ENCODE measurements around the gene YIPF3.
"Not testable (repeated sequence)": the region's sequence is repeated elsewhere in the genome, so short reads cannot be mapped to it uniquely, and the experiment has no call there.

YIPF3 gene

DNA sequence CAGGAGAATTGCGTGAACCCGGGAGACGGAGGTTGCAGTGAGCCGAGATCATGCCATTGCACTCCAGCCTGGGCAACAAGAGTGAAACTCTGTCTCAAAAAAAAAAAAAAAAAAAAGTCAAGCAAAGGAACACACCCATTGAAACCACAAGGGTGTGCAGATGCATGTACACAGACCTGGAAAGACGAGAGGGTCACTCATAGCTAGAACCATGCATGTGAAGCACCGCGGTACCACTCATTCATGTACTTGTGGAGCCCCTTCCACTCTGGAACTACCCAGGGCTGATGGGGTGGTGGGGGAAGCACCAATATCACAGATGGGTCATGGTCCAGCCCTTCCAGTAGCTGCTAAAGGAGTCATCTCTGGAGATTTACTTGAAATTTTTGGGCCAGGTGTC lies 46.8 kb downstream of the YIPF3 start:
- TF ChIP-seq CTCF (IDR thresholded peaks at IDR 0.05): no peak
- Histone ChIP-seq H3K4me1 (ENCODE audit: control insufficient read depth in 1 of 2, insufficient read depth in 1 of 2, low read depth in 1 of 2, low read length in 1 of 2) (no peaks in the 10 kb centered on the region), H3K27ac (no peak overlapping the region), H3K9me3 (no peaks in the 10 kb centered on the region), H3K36me3 (no peaks in the 10 kb centered on the region), H3K4me3 (ENCODE audit: low read depth in 1 of 2, low read length in 1 of 2) (no peak overlapping the region), H3K27me3 (peaks cover 54% of the 10 kb centered on the region)

GRCh38 chr6:43468748-43469681 lies 47.7 kb downstream of the YIPF3 start:
- Histone ChIP-seq H3K9me3 (no peaks in the 10 kb centered on the region), H3K27ac (no peak overlapping the region), H3K4me1 (ENCODE audit: control insufficient read depth in 1 of 2, insufficient read depth in 1 of 2, low read depth in 1 of 2, low read length in 1 of 2) (no peaks in the 10 kb centered on the region), H3K4me3 (ENCODE audit: low read depth in 1 of 2, low read length in 1 of 2) (no peak overlapping the region), H3K27me3 (peaks cover 59% of the 10 kb centered on the region), H3K36me3 (no peaks in the 10 kb centered on the region)
- no peak for TF ChIP-seq CTCF (IDR thresholded peaks at IDR 0.05)

DNA sequence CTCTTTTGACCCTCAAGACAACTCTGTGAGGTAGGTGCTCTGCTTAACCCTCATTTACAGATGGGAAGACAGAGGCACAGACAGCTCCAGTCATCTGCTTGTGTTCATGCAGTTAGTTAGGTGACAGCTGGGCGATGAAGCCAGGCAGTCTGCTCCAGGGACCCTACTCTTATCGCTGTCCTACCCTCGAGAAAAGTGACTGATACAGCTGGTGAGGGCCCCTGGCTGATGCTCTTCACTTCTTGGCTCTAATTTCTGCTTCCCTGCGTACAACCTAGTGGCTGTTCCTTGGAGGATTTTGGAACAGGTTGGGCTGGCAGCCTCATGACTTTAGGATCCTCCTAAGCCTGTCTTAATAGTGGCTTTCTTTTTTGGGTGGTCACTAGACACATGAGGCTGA lies 48.5 kb downstream of the YIPF3 start:
- no peaks in the 10 kb centered on the region for H3K9me3 ChIP-seq
- H3K4me3 ChIP-seq (ENCODE audit: low read depth in 1 of 2, low read length in 1 of 2): no peak overlapping the region
- H3K27ac ChIP-seq: no peak overlapping the region
- H3K27me3 ChIP-seq: peaks cover 66% of the 10 kb centered on the region
- TF ChIP-seq CTCF (IDR thresholded peaks at IDR 0.05): no peak
- no peaks in the 10 kb centered on the region for H3K4me1 ChIP-seq (ENCODE audit: control insufficient read depth in 1 of 2, insufficient read depth in 1 of 2, low read depth in 1 of 2, low read length in 1 of 2)
- H3K36me3 ChIP-seq: no peaks in the 10 kb centered on the region

DNA sequence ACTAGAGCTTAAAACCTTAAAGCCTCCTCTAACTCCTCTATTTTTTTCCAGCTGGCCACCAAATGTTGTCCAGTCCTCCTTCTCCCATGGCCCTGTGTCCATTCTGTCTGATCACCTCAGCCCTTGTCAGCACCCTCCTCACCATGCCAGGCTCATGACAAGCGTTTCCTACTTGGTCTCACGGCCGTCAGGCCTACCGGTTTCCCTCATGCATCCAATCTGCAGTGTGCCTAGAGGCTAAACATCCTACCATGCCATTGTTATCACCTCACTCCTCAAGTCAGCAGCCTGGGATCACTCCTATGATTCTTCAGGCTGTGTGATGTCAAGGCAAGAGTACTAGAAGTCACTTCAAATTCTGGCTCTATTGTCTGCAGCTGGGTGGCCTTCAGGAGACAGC lies 49.0 kb downstream of the YIPF3 start:
- H3K27me3 ChIP-seq: peaks cover 71% of the 10 kb centered on the region
- no peak for TF ChIP-seq CTCF (IDR thresholded peaks at IDR 0.05)
- H3K9me3 ChIP-seq: no peaks in the 10 kb centered on the region
- no peaks in the 10 kb centered on the region for H3K4me1 ChIP-seq (ENCODE audit: control insufficient read depth in 1 of 2, insufficient read depth in 1 of 2, low read depth in 1 of 2, low read length in 1 of 2)
- H3K27ac ChIP-seq: no peak overlapping the region
- no peaks in the 10 kb centered on the region for H3K36me3 ChIP-seq
- H3K4me3 ChIP-seq (ENCODE audit: low read depth in 1 of 2, low read length in 1 of 2): no peak overlapping the region

DNA sequence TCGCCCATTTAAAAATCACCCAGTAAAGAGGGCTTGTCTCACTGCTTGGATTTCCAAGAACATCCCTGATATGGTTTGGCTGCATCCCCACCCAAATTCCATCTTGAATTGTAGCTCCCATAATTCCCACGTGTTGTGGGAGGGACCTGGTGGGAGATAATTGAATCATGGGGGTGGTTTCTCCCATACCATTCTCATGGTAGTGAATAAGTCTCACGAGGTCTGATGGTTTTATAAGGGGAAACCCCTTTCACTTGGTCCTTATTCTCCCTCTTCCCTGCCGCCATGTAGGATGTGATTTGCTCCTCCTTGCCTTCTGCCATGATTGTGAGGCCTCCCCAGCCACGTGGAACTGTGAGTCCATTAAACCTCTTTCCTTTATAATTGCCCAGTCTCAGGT lies 49.5 kb downstream of the YIPF3 start:
- H3K9me3 ChIP-seq; H3K27ac ChIP-seq; H3K4me3 ChIP-seq (ENCODE audit: low read depth in 1 of 2, low read length in 1 of 2); H3K4me1 ChIP-seq (ENCODE audit: control insufficient read depth in 1 of 2, insufficient read depth in 1 of 2, low read depth in 1 of 2, low read length in 1 of 2); H3K36me3 ChIP-seq: not testable (repeated sequence)
- peaks cover 73% of the 10 kb centered on the region for H3K27me3 ChIP-seq

DNA sequence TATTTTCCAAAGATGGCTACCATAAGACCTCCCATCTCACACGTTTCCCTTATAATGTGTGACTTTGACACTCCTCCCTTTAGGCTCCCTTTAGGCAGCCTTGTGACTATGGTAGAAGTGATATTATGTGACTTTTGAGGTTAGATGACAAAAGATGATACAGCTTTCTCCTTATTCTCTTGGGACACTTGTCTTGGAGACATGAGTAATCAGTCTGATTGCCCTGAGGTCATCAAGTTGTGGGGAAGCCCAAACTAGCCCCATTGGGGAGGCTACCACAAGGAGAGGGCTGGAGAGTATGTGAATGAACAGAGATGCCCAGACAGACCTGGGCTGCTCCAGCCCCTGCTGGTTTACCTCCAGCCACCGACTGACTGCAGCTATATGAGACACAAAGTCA lies 50.8 kb downstream of the YIPF3 start:
- Histone ChIP-seq H3K27me3 (peaks cover 73% of the 10 kb centered on the region), H3K36me3 (no peaks in the 10 kb centered on the region), H3K4me3 (ENCODE audit: low read depth in 1 of 2, low read length in 1 of 2) (no peak overlapping the region), H3K27ac (no peak overlapping the region), H3K4me1 (ENCODE audit: control insufficient read depth in 1 of 2, insufficient read depth in 1 of 2, low read depth in 1 of 2, low read length in 1 of 2) (no peaks in the 10 kb centered on the region), H3K9me3 (no peaks in the 10 kb centered on the region)
- no peak for TF ChIP-seq CTCF (IDR thresholded peaks at IDR 0.05)

Data from neutrophil (primary cell).